ENCODE results near the gene HLF. TPM values are rescaled to one million over a fixed set of nuclear protein-coding genes. Genes with fewer than 3 reads are reported as not detected.
A peak's percentile ranks its signal among the peaks of the same experiment; 100 is the strongest.

Gene HLF
- total and polyA plus RNA-seq, 10 of the 15 experiments (the other 5 are each of a cell fraction or from before 2014, with no cell fraction given) = 0.01 to 0.33 (median 0.20) TPM; not detected in 3

- SMC1A ChIA-PET (ENCODE audit: uncharacterized antibody, unreplicated experiment) = no interaction called here
- in situ Hi-C loops (cut with MboI) = no loop called here
- Histone ChIP-seq H3K4me3 (no peak overlapping the region), H3K9me3 (replicated peaks; ENCODE audit: control insufficient read depth, insufficient read depth, low read length) (peaks cover 2% of the 10 kb centered on the region; the same call in 2 of the 3 replicates), H3K9ac (ENCODE audit: control insufficient read depth, insufficient read depth, low read length) (no peak overlapping the region), H3K4me1 (ENCODE audit: control insufficient read depth, insufficient read depth, low read length) (no peaks in the 10 kb centered on the region), H3K27ac (ENCODE audit: control insufficient read depth, insufficient read depth) (no peak overlapping the region), H4K20me1 (ENCODE audit: control insufficient read depth, insufficient read depth) (no peaks in the 10 kb centered on the region), H3K4me2 (ENCODE audit: control insufficient read depth, insufficient read depth) (no peak overlapping the region), H3K27me3 (replicated peaks in 1 of 2; ENCODE audit: control insufficient read depth in 2 of 2, insufficient read depth in 2 of 2, low read length in 1 of 2) (peaks cover 0 to 3% of the 10 kb centered on the region in 2 experiments; a peak in 1 of 4 replicates), H3K36me3 (ENCODE audit: control insufficient read depth in 2 of 2, insufficient read depth in 2 of 2, low read length in 1 of 2) (no peaks in the 10 kb centered on the region), H2AFZ (ENCODE audit: control insufficient read depth, low read depth, low read length) (no peak overlapping the region), H3K79me2 (ENCODE audit: control insufficient read depth, insufficient read depth, low read length) (no peaks in the 10 kb centered on the region)
- DNase-seq (ENCODE audit: low read depth, low spot score) (peak; percentile 27), FAIRE-seq (peak; percentile 7), ATAC-seq (peak; percentile 87)
- intact Hi-C loops (cut with micrococcal nuclease; ENCODE audit: unreplicated experiment) = no loop called here
- CTCF ChIA-PET = no interaction called here
- no TSS peak for BruUV-seq (replicated peaks)
- RAD21 ChIA-PET (ENCODE audit: unreplicated experiment) = no interaction called here
- POLR2A ChIA-PET = no interaction called here
- WGBS (ENCODE audit: insufficient coverage, insufficient replicate concordance, low lambda C conversion rate, missing lambda C conversion rate) = 3% methylated on average over 5 of the region's 5 CpGs
- TF ChIP-seq BACH1 (IDR thresholded peaks at IDR 0.05; ENCODE audit: borderline replicate concordance) (no peak), KDM1A (IDR thresholded peaks at IDR 0.05; ENCODE audit: borderline replicate concordance) (no peak), RUNX3 (IDR thresholded peaks at IDR 0.05; ENCODE audit: low read length) (peak; percentile 92), ZNF24 (IDR thresholded peaks at IDR 0.05) (peak; percentile 80), SMARCA5 (IDR thresholded peaks at IDR 0.05) (no peak), CEBPB (IDR thresholded peaks at IDR 0.05; ENCODE audit: borderline replicate concordance in 1 of 2, low read depth in 2 of 2, low read length in 2 of 2) (no peak), ATF2 (IDR thresholded peaks at IDR 0.05; ENCODE audit: low read length) (peak; percentile 75; the same call in 1 of the 2 replicates), HDAC6 (IDR thresholded peaks at IDR 0.05; ENCODE audit: unreplicated experiment) (no peak), ZNF217 (IDR thresholded peaks at IDR 0.05) (0 out of 2 replicates have a peak, but pooled peaks have one; percentile 26), YBX1 (IDR thresholded peaks at IDR 0.05) (no peak), EGR1 (IDR thresholded peaks at IDR 0.05; ENCODE audit: borderline replicate concordance in 1 of 2, low read depth in 2 of 2, low read length in 2 of 2) (no peak), NKRF (conservative IDR thresholded peaks at IDR 0.05) (no peak), PML (IDR thresholded peaks at IDR 0.05; ENCODE audit: low read length) (no peak), PBX3 (IDR thresholded peaks at IDR 0.05; ENCODE audit: insufficient replicate concordance, low read depth, low read length) (no peak), IRF5 (IDR thresholded peaks at IDR 0.05; ENCODE audit: borderline replicate concordance) (no peak), E4F1 (IDR thresholded peaks at IDR 0.05; ENCODE audit: borderline replicate concordance, partially characterized antibody) (no peak), TCF12 (IDR thresholded peaks at IDR 0.05; ENCODE audit: low read depth, low read length) (no peak)
Measured at GRCh38 chr17:55341432-55341831, 76.7 kb downstream of the HLF start.

Measured in GM12878 (cell line).